ENCODE measurements around the gene IQUB. TPM values are rescaled to one million over a fixed set of nuclear protein-coding genes. Genes with fewer than 3 reads are reported as not detected.

The IQUB gene
- total and polyA plus RNA-seq, 10 donors = 0.05 to 1.0 (median 0.35) TPM

DNA sequence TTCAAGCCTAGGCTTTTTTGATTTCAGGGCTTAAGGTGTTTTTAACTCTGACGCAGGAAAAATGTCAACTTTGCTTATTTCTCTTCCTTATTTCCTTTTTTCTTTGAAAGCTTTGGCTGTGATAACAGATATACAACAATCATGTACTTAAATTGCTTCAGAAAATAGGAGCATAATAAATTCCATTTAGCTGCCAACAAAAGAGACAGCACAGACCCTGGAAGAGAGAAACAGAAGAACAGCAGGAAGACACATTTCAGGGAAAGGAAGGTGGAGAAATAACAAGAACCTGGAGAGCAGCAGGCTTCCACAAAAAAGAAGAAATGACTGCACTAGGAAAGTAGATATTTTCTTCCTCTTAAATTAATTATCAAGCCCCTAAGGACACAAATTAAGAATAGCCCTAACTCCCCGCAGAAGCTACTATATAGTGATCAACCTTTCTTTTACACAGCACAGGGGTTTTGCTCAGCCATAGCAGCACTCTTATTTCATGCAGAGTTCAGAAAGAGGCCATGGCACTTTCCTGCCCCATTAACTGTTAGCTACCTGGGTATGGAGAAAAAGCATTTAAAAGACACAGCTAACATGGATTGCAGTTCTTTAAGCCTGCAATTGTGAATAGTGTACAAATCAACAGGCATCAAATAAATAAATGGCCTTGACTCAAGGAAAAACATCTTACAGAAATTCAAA lies 61.5 kb downstream of the IQUB start:
- Histone ChIP-seq H3K4me3 (no peak overlapping the region), H3K36me3 (no peaks in the 10 kb centered on the region), H3K9me3 (peaks cover 0 to 6% (median 0%) of the 10 kb centered on the region in 8 donors), H3K4me1 (no peaks in the 10 kb centered on the region), H3K27me3 (replicated peaks in 1 of 7) (no peaks in the 10 kb centered on the region), H3K27ac (no peak overlapping the region)
- 48 to 66% (median 59%) methylated on average over 2 of the region's 2 CpGs for WGBS, 5 donors
- intact Hi-C loops (cut with DNase I; ENCODE audit: low total_unique reads) = no loop called here
- TF ChIP-seq POLR2A (IDR thresholded peaks at IDR 0.05) = no peak
- no peak for TF ChIP-seq POLR2AphosphoS5 (IDR thresholded peaks at IDR 0.05)
- TF ChIP-seq, protein P1, sequence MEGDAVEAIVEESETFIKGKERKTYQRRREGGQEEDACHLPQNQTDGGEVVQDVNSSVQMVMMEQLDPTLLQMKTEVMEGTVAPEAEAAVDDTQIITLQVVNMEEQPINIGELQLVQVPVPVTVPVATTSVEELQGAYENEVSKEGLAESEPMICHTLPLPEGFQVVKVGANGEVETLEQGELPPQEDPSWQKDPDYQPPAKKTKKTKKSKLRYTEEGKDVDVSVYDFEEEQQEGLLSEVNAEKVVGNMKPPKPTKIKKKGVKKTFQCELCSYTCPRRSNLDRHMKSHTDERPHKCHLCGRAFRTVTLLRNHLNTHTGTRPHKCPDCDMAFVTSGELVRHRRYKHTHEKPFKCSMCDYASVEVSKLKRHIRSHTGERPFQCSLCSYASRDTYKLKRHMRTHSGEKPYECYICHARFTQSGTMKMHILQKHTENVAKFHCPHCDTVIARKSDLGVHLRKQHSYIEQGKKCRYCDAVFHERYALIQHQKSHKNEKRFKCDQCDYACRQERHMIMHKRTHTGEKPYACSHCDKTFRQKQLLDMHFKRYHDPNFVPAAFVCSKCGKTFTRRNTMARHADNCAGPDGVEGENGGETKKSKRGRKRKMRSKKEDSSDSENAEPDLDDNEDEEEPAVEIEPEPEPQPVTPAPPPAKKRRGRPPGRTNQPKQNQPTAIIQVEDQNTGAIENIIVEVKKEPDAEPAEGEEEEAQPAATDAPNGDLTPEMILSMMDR (IDR thresholded peaks at IDR 0.05 in 8 of 11, conservative IDR thresholded peaks at IDR 0.05 in 3 of 11) = no peak
- DNase-seq = no peak

DNA sequence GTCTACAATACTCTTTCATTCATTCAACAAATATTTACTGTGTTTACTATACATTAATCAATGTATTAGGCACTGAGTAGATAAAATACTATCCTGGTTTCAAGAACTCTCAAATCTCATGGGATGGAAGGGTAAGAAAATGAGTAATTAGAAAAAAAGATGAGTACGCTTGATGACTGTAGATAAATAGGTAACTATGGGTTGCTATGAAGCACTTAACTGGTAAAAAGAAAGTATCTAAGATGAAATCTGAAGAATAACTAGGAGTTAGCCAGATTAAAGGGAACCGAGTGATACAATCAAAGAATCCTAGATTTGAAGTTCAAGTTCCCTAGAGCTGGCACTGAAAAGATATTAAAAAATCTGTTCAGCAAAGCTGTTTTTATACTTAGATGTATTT lies 62.1 kb downstream of the IQUB start:
- H3K27me3 ChIP-seq (replicated peaks in 1 of 7) = no peaks in the 10 kb centered on the region
- H3K4me3 ChIP-seq = no peak overlapping the region
- intact Hi-C loops (cut with DNase I; ENCODE audit: low total_unique reads) = no loop called here
- no peak for DNase-seq
- TF ChIP-seq, protein P1 (IDR thresholded peaks at IDR 0.05 in 8 of 11, conservative IDR thresholded peaks at IDR 0.05 in 3 of 11) = no peak
- no peak for TF ChIP-seq POLR2AphosphoS5 (IDR thresholded peaks at IDR 0.05)
- no peak for TF ChIP-seq POLR2A (IDR thresholded peaks at IDR 0.05)
- no peaks in the 10 kb centered on the region for H3K4me1 ChIP-seq
- peaks cover 0 to 3% (median 0%) of the 10 kb centered on the region in 8 donors for H3K9me3 ChIP-seq
- H3K36me3 ChIP-seq = no peaks in the 10 kb centered on the region
- 85 to 95% (median 89%) methylated on average over 2 of the region's 2 CpGs for WGBS, 5 donors
- no peak overlapping the region for H3K27ac ChIP-seq

DNA sequence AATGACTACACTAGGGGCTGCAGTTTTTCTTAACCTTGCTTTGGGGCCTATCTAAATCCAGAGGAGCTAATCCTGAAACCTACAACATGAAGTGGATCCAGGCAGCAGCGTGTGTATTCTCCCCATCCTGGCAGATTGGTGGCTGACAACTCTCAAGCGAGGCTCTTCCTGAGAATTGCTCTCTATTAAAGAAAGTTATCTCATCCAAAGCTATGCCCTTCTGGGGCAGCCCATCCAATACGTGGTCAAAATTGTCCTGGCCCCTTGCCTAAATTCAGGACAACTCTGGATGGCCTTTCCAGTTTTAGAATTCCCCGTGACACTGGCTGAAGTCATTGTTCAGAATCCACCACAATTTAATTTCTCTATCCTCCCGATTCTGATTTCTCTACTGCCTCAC lies 66.1 kb downstream of the IQUB start:
- H3K27ac ChIP-seq = no peak overlapping the region
- H3K4me3 ChIP-seq = no peak overlapping the region
- intact Hi-C loops (cut with DNase I; ENCODE audit: low total_unique reads) = no loop called here
- no peak for DNase-seq
- H3K27me3 ChIP-seq (replicated peaks in 1 of 7) = no peaks in the 10 kb centered on the region
- H3K4me1 ChIP-seq = no peaks in the 10 kb centered on the region
- no peaks in the 10 kb centered on the region for H3K36me3 ChIP-seq
- H3K9me3 ChIP-seq = no peaks in the 10 kb centered on the region
- TF ChIP-seq POLR2A (IDR thresholded peaks at IDR 0.05) (no peak), POLR2AphosphoS5 (IDR thresholded peaks at IDR 0.05) (no peak)
- TF ChIP-seq, protein P1 (IDR thresholded peaks at IDR 0.05 in 8 of 11, conservative IDR thresholded peaks at IDR 0.05 in 3 of 11) = no peak
- WGBS, 5 donors = 75 to 86% (median 83%) methylated on average over 5 of the region's 5 CpGs

DNA sequence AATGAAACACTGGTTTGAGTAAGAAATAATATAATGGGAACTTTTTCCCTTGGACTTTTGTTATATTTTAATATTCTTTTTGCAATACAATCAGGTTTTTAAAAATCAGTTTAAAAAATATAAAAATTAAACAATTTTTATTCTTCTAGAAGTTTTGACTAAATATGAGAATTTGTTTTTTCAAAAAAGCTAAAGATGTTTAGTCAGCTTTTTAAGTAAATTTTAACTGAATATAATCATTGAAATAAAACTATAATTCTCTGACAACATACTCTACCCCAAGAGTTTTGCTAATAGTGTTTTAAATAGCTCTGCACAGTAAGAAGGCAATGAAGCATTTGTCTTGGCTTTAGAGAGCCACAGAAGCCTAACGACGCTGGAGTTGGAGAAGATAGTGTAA lies 70.5 kb downstream of the IQUB start:
- TF ChIP-seq POLR2AphosphoS5 (IDR thresholded peaks at IDR 0.05) = no peak
- TF ChIP-seq, protein P1 (IDR thresholded peaks at IDR 0.05 in 8 of 11, conservative IDR thresholded peaks at IDR 0.05 in 3 of 11) = no peak
- TF ChIP-seq POLR2A (IDR thresholded peaks at IDR 0.05) = no peak
- intact Hi-C loops (cut with DNase I; ENCODE audit: low total_unique reads) = no loop called here
- WGBS, 5 donors = 83 to 96% (median 89%) methylated on average over 2 of the region's 2 CpGs

More for the DNA sequence above, 70.5 kb downstream of the IQUB start:
- DNase-seq = no peak
- Histone ChIP-seq H3K27ac (no peak overlapping the region), H3K27me3 (replicated peaks in 1 of 7) (no peaks in the 10 kb centered on the region), H3K9me3 (no peaks in the 10 kb centered on the region), H3K4me1 (no peaks in the 10 kb centered on the region), H3K36me3 (no peaks in the 10 kb centered on the region), H3K4me3 (no peak overlapping the region)

Measured in spleen (tissue), 11 donors.